Activated T-cell treated with anti-CD3 and anti-CD28 coated beads, Interleukin-2, amount 50 U/mL, for 24 hours (primary cell): Measurements from ENCODE around the gene LGI4.

Experiments
- DNase-seq: peaks from one replicate; pipeline ENCODE4 v3.0.0-alpha.2; 2020
- H3K27ac Mint-ChIP-seq: 2 replicates; pipeline ENCODE4 v1.8.0; 2020; ENCODE audit warnings: mild to moderate bottlenecking, mixed read lengths
- H3K27me3 Mint-ChIP-seq: 2 replicates; pipeline ENCODE4 v1.8.0; 2020; ENCODE audit warnings: mixed read lengths
- H3K36me3 Mint-ChIP-seq: 2 replicates; pipeline ENCODE4 v1.8.0; 2020; ENCODE audit warnings: low read depth, mixed read lengths
- H3K4me1 Mint-ChIP-seq: 2 replicates; pipeline ENCODE4 v1.8.0; 2020; ENCODE audit warnings: low read depth, mixed read lengths
- H3K4me3 Mint-ChIP-seq: 2 replicates; pipeline ENCODE4 v1.8.0; 2020; ENCODE audit warnings: mild to moderate bottlenecking, moderate library complexity, mixed read lengths
- H3K9me3 Mint-ChIP-seq: 2 replicates; pipeline ENCODE4 v1.8.0; 2020; ENCODE audit warnings: mixed read lengths

The LGI4 gene

GRCh38 chr19:35125749-35126623 is 8.9 kb downstream of the LGI4 start:
- Mint-ChIP-seq H3K9me3 (no peaks in the 10 kb centered on the region), H3K4me1 (peaks cover 15% of the 10 kb centered on the region), H3K27ac (no peak overlapping the region), H3K36me3 (no peaks in the 10 kb centered on the region), H3K4me3 (no peak overlapping the region), H3K27me3 (no peaks in the 10 kb centered on the region)
- no peak for DNase-seq

DNA sequence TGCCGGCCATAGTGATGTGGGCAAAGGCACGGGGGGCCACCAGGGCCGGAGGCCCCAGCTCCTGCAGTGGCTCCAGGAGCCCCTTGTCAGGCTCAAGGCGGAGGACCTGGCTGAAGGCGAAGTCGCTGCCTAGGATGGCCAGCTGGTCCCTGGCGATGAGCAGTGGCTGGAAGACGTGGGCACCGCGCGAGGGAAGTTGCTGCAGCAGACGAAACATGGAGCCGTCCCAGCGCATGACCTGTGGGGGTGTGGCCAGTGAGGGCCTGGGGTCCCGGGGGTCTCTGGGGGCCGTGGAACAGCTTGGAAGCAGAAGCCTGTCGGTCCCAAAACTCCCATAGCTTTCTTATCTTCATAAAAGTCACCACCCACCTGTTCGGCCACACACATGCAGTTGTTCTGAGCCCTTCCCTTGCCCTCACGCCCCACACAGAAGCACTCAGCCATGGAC is 9.6 kb downstream of the LGI4 start:
- no peaks in the 10 kb centered on the region for H3K9me3 Mint-ChIP-seq
- no peaks in the 10 kb centered on the region for H3K27me3 Mint-ChIP-seq
- H3K4me1 Mint-ChIP-seq = peaks cover 15% of the 10 kb centered on the region
- no peaks in the 10 kb centered on the region for H3K36me3 Mint-ChIP-seq
- H3K4me3 Mint-ChIP-seq = no peak overlapping the region
- no peak overlapping the region for H3K27ac Mint-ChIP-seq
- DNase-seq = no peak

DNA sequence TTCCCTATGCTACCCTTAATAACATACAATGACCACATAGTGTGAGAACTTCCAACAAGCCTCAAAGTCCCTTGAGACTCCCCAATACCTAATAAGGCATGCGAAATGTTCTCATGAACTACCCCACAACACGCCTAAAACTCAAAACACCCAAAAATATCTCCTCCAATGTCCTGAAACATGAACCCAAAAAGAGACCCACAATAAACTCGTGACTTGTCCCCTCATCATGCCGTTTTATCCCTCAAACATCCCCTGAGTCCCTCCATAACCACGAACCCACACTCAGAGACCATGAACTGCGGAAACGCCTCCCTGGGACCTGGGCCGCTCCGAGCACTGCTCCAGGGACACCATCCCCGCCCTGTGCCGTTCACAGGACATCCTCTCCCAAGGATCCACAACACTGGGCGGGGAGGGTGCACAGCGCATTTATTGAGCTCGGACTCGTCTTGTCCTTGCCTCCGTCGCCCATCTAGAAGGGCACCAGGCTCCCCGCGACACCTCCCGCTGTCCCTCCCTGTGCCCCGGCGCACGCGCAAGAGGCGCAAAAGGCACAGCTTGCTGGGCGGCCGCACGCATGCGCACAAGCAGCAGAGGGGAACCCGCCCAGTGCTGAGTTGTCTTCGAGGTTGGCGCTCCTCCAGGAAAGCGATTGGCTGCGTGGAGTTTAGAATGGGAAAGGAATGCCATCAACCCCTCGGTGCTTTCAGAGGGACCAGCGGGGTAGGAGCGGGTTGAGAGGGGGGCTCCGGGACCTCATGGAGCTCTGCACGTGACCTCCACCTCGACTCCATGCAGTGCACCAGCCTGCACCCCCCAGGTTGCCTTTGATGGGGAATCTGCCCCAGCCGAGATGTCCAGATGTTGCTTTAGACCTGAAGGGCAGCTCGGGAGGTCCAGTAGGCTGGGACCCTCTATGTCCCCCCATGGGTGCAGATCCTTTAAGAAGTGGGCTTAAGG is 10.5 kb downstream of the LGI4 start:
- peak overlapping the region; percentile 61 for H3K27ac Mint-ChIP-seq
- H3K4me1 Mint-ChIP-seq = peaks cover 15% of the 10 kb centered on the region
- no peaks in the 10 kb centered on the region for H3K27me3 Mint-ChIP-seq
- peak; percentile 90 for DNase-seq
- no peaks in the 10 kb centered on the region for H3K36me3 Mint-ChIP-seq
- no peaks in the 10 kb centered on the region for H3K9me3 Mint-ChIP-seq
- H3K4me3 Mint-ChIP-seq = peak overlapping the region; percentile 76

DNA sequence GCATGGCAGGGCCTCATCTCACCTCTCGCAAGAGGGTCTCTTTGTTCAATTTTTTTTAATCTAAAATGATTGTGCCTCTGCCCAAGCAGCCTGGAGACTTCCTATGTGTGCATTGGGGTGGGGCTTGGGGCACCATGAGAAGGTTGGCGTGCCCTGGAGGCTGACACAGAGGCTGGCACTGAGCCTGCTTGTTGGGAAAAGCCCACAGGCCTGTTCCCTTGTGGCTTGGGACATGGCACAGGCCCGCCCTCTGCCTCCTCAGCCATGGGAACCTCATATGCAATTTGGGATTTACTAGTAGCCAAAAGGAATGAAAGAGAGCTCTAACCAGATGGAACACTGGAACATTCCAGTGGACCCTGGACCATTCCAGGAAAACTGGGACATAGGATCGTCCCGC is 11.3 kb downstream of the LGI4 start:
- H3K36me3 Mint-ChIP-seq = no peaks in the 10 kb centered on the region
- no peak for DNase-seq
- peaks cover 15% of the 10 kb centered on the region for H3K4me1 Mint-ChIP-seq
- peak overlapping the region; percentile 76 for H3K4me3 Mint-ChIP-seq
- no peaks in the 10 kb centered on the region for H3K27me3 Mint-ChIP-seq
- no peaks in the 10 kb centered on the region for H3K9me3 Mint-ChIP-seq
- H3K27ac Mint-ChIP-seq = no peak overlapping the region

GRCh38 chr19:35122687-35123551 is 11.9 kb downstream of the LGI4 start:
- no peak overlapping the region for H3K27ac Mint-ChIP-seq
- no peak for DNase-seq
- H3K27me3 Mint-ChIP-seq = no peaks in the 10 kb centered on the region
- H3K9me3 Mint-ChIP-seq = no peaks in the 10 kb centered on the region
- peaks cover 15% of the 10 kb centered on the region for H3K4me1 Mint-ChIP-seq
- no peaks in the 10 kb centered on the region for H3K36me3 Mint-ChIP-seq
- H3K4me3 Mint-ChIP-seq = no peak overlapping the region

DNA sequence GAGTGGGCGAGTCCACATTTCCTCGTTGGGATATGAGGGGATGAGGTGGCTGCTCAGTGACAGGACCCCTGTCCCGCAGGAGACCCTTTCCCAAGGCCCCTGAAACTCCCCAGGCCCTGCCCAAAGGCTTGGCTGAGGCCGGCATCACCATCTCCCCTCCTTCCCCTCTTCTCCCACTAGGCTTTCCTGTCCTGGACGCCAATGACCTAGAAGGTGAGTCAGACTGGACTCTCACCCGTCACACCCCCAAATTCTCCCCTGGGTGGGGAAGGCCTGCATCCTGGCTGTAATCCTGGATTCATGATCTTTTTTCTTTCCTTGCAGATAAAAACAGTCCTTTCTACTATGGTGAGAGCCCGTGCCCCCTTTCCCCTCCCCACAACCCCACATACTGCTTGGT is 14.0 kb downstream of the LGI4 start:
- DNase-seq = no peak
- Mint-ChIP-seq H3K27ac (no peak overlapping the region), H3K4me1 (peaks cover 15% of the 10 kb centered on the region), H3K27me3 (no peaks in the 10 kb centered on the region), H3K4me3 (no peak overlapping the region), H3K9me3 (no peaks in the 10 kb centered on the region), H3K36me3 (no peaks in the 10 kb centered on the region)

- Mint-ChIP-seq H3K9me3 (no peaks in the 10 kb centered on the region), H3K4me1 (peaks cover 15% of the 10 kb centered on the region), H3K36me3 (no peaks in the 10 kb centered on the region), H3K27me3 (no peaks in the 10 kb centered on the region), H3K4me3 (no peak overlapping the region), H3K27ac (no peak overlapping the region)
- no peak for DNase-seq
Measured at GRCh38 chr19:35120492-35120891, 14.4 kb downstream of the LGI4 start.

DNA sequence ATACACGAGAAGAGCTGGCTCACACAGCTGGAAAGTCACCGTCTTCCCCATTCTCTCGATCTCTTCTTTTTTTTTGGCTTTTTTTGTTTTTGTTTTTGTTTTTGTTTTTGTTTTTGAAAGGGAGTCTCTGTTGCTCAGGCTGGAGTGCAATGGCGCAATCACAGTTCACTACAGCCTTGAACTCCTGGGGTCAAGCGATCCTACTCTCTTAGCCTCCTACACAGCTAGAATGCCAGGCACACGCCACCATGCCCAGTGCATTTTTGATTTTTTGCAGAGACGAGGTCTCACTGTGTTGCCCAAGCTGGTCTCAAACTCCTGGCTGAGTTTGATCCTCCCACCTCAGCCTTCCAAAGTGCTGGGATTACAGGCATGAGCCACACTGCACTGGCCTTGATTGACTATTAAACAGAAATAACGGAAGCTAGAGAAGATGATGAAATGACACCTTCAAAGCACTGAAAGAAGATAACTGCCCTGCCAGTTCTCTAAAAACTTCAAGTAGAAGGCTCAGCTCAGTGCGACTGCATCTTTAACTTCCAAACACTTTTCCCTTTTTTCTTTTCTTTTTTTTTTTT is 15.2 kb downstream of the LGI4 start:
- H3K9me3 Mint-ChIP-seq = no peaks in the 10 kb centered on the region
- no peak overlapping the region for H3K27ac Mint-ChIP-seq
- H3K4me1 Mint-ChIP-seq = peaks cover 13% of the 10 kb centered on the region
- H3K27me3 Mint-ChIP-seq = no peaks in the 10 kb centered on the region
- DNase-seq = no peak
- no peaks in the 10 kb centered on the region for H3K36me3 Mint-ChIP-seq
- no peak overlapping the region for H3K4me3 Mint-ChIP-seq

- Mint-ChIP-seq H3K36me3 (no peaks in the 10 kb centered on the region), H3K4me1 (peaks cover 12% of the 10 kb centered on the region), H3K27me3 (no peaks in the 10 kb centered on the region), H3K9me3 (no peaks in the 10 kb centered on the region), H3K4me3 (no peak overlapping the region), H3K27ac (no peak overlapping the region)
- DNase-seq = no peak
Measured at GRCh38 chr19:35119091-35119490, 15.8 kb downstream of the LGI4 start.

DNA sequence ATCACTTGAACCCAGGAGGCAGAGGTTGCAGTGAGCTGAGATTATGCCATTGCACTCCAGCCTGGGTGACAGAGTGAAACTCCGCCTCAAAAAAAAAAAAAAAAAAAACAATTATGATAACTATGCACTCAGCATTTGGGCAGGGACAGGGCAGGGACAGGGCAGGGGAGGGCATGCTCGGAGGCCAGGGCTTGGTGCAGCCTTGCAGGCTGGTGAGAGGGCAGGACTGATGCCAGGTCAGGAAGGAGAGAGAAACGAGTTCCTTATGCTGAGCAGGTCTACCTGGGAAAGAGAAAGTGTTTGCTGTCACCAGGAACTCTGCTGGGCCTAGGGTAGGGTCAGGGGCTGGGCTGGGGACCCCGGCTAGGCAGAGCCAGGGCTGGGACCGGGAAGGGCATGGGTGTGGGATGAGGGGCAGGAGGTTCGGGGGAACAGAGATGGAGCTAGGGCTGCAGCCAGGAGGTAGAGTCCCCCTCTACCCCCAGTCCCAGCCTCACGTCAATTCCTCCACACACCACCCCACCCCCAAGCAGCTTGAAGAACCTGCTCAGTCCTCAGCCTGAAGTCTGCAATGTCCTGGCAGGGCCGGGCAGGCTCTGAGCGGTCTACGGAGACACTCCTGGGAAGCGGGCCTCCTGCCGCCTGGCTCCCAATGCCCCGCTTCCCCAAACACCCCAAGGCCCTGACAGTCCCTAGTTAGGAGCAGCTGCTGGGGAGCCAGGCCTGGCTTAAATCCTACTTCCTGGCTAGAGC is 16.4 kb downstream of the LGI4 start:
- H3K36me3 Mint-ChIP-seq = no peaks in the 10 kb centered on the region
- DNase-seq = no peak
- H3K4me3 Mint-ChIP-seq = no peak overlapping the region
- no peaks in the 10 kb centered on the region for H3K27me3 Mint-ChIP-seq
- no peaks in the 10 kb centered on the region for H3K9me3 Mint-ChIP-seq
- peaks cover 7% of the 10 kb centered on the region for H3K4me1 Mint-ChIP-seq
- H3K27ac Mint-ChIP-seq = no peak overlapping the region

GRCh38 chr19:35117799-35118198 is 17.1 kb downstream of the LGI4 start:
- Mint-ChIP-seq H3K4me3 (no peak overlapping the region), H3K27ac (no peak overlapping the region), H3K36me3 (no peaks in the 10 kb centered on the region), H3K4me1 (peaks cover 7% of the 10 kb centered on the region), H3K9me3 (no peaks in the 10 kb centered on the region), H3K27me3 (no peaks in the 10 kb centered on the region)
- DNase-seq = no peak

DNA sequence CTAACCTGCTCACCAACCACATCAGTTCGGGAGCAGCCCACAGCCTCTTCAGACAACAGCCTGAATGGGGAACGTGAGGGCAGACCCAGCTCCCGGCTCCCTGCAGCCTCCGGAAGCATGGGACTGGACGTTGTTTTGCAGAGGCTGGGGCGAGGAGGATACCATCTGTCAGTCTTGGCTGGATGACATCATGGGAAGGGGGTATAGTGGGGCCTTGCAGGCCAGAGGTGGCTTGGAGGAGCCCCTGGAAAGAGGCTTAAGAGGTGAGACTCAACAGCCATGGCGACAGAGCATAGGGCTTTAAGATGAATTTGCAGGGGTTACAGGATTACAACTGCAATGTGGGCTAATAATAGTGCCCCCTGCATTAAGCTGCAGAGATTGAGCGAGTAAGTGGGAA is 17.7 kb downstream of the LGI4 start:
- no peak for DNase-seq
- Mint-ChIP-seq H3K4me1 (peaks cover 7% of the 10 kb centered on the region), H3K4me3 (no peak overlapping the region), H3K27me3 (no peaks in the 10 kb centered on the region), H3K9me3 (no peaks in the 10 kb centered on the region), H3K36me3 (no peaks in the 10 kb centered on the region), H3K27ac (no peak overlapping the region)

DNA sequence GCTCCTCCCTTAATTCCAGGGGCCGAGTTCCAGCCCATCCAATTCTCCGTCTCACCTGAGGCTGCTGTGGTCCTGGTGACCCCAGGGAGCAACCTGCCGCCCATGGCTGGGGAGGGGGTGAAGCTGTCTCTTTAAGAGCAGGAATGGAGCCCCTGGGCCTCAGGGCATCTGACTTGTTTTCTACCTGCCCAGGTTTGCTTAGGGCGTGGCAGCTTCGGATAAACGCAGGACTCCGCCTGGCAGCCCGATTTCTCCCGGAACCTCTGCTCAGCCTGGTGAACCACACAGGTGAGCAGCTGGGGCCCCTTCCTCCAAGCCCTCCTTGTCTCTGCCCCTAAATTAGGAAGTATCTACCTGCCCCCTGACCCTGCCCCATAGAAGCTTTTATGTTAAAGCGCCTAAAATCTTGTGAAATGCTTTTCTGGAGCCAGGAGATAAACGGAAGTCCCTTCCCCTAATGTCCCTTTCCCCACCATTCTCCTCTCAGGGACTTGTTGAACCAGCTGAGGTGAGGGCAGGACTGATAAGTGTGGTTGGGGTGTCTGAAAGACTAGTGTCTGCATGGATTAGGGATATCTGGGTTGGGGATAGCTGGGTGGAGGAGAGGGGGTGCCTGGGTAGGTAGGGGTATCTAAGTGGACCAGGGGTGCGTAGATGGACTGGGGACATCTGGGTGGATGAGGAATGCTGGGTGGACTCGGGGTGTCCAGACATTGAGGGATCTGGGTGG is 18.6 kb downstream of the LGI4 start:
- H3K4me1 Mint-ChIP-seq = peaks cover 7% of the 10 kb centered on the region
- no peak for DNase-seq
- no peak overlapping the region for H3K4me3 Mint-ChIP-seq
- H3K36me3 Mint-ChIP-seq = no peaks in the 10 kb centered on the region
- no peaks in the 10 kb centered on the region for H3K27me3 Mint-ChIP-seq
- no peak overlapping the region for H3K27ac Mint-ChIP-seq
- H3K9me3 Mint-ChIP-seq = no peaks in the 10 kb centered on the region
